22Rv1 (cell line): ENCODE data around the gene RPUSD4.

ENCODE experiments used
- CTCF ChIP-seq: fragments of 450-650 bp; IDR thresholded peaks from 2 replicates; pipeline ENCODE4 v1.5.1; 2017; ENCODE audit warnings: mild to moderate bottlenecking
- ZFX ChIP-seq: fragments of 450-650 bp; IDR thresholded peaks from 2 replicates; pipeline ENCODE4 v1.6.1; 2017; ENCODE audit warnings: antibody characterized with exemption, borderline replicate concordance

GRCh38 chr11:126212089-126212660 is 725 bp upstream of the RPUSD4 start:
- no peak for TF ChIP-seq CTCF
- TF ChIP-seq ZFX: no peak
